ENCODE results near the gene SH3RF2.
A peak's percentile ranks its signal among the peaks of the same experiment; 100 is the strongest.

The SH3RF2 gene

GRCh38 chr5:146018514-146019375 is 82.4 kb downstream of the SH3RF2 start:
- no peak overlapping the region for H3K27ac Mint-ChIP-seq
- ATAC-seq (no peak), DNase-seq (ENCODE audit: low spot score in 2 of 2) (no peak)
- H3K4me3 Mint-ChIP-seq = no peak overlapping the region
- no peaks in the 10 kb centered on the region for H3K36me3 Mint-ChIP-seq
- H3K9me3 Mint-ChIP-seq = no peaks in the 10 kb centered on the region
- no peaks in the 10 kb centered on the region for H3K4me1 Mint-ChIP-seq

GRCh38 chr5:146020100-146020499 is 83.7 kb downstream of the SH3RF2 start:
- Mint-ChIP-seq H3K36me3 (no peaks in the 10 kb centered on the region), H3K27ac (no peak overlapping the region), H3K4me3 (no peak overlapping the region), H3K4me1 (no peaks in the 10 kb centered on the region), H3K9me3 (no peaks in the 10 kb centered on the region)
- no peak for DNase-seq (ENCODE audit: low spot score in 2 of 2)
- no peak for ATAC-seq

DNA sequence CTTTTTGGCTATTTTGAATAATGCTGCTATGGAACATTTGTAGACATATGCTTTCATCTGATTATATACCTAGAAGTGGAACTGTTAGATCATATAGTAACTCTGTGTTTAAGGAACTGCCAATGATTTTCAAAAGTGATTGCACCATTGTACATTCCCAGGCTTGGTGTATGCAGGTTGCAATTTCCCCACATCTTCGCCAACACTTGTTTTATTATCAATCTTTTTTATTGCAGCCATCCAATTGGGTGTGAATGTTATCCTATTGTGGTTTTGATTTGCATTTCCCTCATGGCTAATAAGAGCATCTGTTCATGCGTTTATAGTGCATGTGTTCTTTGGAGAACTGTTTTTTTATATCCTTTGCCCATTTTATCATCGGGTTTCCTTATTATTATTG is 87.7 kb downstream of the SH3RF2 start:
- Mint-ChIP-seq H3K4me1 (no peaks in the 10 kb centered on the region), H3K4me3 (no peak overlapping the region), H3K27ac (no peak overlapping the region), H3K9me3 (no peaks in the 10 kb centered on the region), H3K36me3 (no peaks in the 10 kb centered on the region)
- ATAC-seq (no peak), DNase-seq (ENCODE audit: low spot score in 2 of 2) (no peak)

GRCh38 chr5:146025114-146025680 is 88.8 kb downstream of the SH3RF2 start:
- DNase-seq (ENCODE audit: low spot score in 2 of 2) (no peak), ATAC-seq (no peak)
- Mint-ChIP-seq H3K27ac (no peak overlapping the region), H3K4me3 (no peak overlapping the region), H3K4me1 (no peaks in the 10 kb centered on the region), H3K36me3 (no peaks in the 10 kb centered on the region), H3K9me3 (no peaks in the 10 kb centered on the region)

DNA sequence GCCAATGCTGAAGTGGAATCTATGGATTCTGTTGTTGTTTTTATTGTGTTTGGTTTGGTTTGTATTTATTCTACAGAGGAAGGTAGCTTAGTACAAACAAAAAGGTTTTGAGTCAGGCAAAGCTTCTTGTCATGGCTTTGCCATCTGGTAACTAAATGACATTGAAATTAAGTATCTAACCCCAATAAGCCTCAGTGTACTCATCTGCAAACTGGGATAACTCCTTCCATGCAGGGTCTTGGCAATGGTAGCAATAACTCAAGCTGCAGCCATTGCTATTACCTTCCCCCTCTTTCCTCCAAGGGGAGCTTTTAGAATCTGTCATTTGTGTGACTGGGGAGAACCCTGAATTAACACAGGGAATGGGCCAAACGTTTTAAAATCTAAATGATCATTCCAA is 89.3 kb downstream of the SH3RF2 start:
- no peaks in the 10 kb centered on the region for H3K36me3 Mint-ChIP-seq
- H3K4me3 Mint-ChIP-seq = no peak overlapping the region
- DNase-seq (ENCODE audit: low spot score in 2 of 2) (no peak), ATAC-seq (no peak)
- no peak overlapping the region for H3K27ac Mint-ChIP-seq
- H3K9me3 Mint-ChIP-seq = no peaks in the 10 kb centered on the region
- no peaks in the 10 kb centered on the region for H3K4me1 Mint-ChIP-seq

GRCh38 chr5:146026307-146027010 is 90.1 kb downstream of the SH3RF2 start:
- no peak for ATAC-seq
- H3K4me1 Mint-ChIP-seq = no peaks in the 10 kb centered on the region

DNA sequence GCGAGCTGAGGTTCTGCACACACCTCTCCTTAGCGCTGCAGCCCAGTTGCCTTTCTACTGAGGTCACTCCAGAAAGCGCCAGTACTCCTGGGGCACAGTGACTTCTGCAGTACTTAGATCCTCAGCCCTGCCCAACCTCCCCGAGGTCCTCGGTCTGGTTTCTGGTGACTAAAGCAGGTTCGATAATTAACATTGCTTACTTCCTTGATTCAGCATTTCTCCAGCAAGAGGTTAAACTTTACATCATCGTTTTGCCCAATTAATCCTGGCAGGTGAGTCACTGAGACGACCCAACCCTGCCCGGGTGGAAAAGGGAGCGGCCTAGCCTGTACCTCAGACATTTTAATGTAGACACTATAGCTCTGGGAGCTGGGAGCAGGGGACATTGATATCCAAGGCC is 91.4 kb downstream of the SH3RF2 start:
- H3K4me1 Mint-ChIP-seq = no peaks in the 10 kb centered on the region
- H3K27ac Mint-ChIP-seq = no peak overlapping the region
- ATAC-seq = no peak
- no peak for DNase-seq (ENCODE audit: low spot score in 2 of 2)
- H3K9me3 Mint-ChIP-seq = no peaks in the 10 kb centered on the region
- H3K4me3 Mint-ChIP-seq = no peak overlapping the region
- H3K36me3 Mint-ChIP-seq = no peaks in the 10 kb centered on the region

More at GRCh38 chr5:146026307-146027010, 90.1 kb downstream of the SH3RF2 start:
- no peaks in the 10 kb centered on the region for H3K9me3 Mint-ChIP-seq
- H3K36me3 Mint-ChIP-seq = no peaks in the 10 kb centered on the region
- no peak overlapping the region for H3K4me3 Mint-ChIP-seq
- DNase-seq (ENCODE audit: low spot score in 2 of 2) = no peak
- no peak overlapping the region for H3K27ac Mint-ChIP-seq

- H3K4me1 Mint-ChIP-seq = no peaks in the 10 kb centered on the region
- no peaks in the 10 kb centered on the region for H3K9me3 Mint-ChIP-seq
- ATAC-seq (no peak), DNase-seq (ENCODE audit: low spot score in 2 of 2) (no peak)
- no peak overlapping the region for H3K27ac Mint-ChIP-seq
- H3K36me3 Mint-ChIP-seq = no peaks in the 10 kb centered on the region
- H3K4me3 Mint-ChIP-seq = no peak overlapping the region
Observed at GRCh38 chr5:146032911-146033310, 96.5 kb downstream of the SH3RF2 start.

DNA sequence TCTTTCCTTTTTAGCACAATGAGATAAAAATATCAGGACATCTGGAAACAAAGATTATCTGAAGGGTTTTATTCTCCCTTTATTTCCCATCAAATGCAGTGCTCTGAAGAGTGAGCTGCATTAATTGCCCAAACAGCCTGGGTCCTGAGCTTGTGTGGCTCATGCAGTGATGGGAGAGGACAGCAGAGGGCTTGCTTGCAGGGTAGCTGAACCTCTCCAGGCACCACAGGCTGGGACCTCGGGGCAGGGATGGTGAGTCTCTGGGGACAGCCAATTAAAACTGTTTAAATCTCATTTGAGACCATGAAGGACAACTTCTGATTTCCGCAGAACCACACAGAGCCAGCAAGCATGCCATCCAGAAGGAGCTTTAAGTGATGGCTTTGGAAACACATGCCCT is 97.7 kb downstream of the SH3RF2 start:
- Mint-ChIP-seq H3K4me3 (no peak overlapping the region), H3K36me3 (no peaks in the 10 kb centered on the region), H3K4me1 (no peaks in the 10 kb centered on the region), H3K9me3 (no peaks in the 10 kb centered on the region), H3K27ac (no peak overlapping the region)
- DNase-seq (ENCODE audit: low spot score in 2 of 2) (no peak), ATAC-seq (no peak)

GRCh38 chr5:146034605-146035004 is 98.2 kb downstream of the SH3RF2 start:
- Mint-ChIP-seq H3K27ac (no peak overlapping the region), H3K36me3 (no peaks in the 10 kb centered on the region), H3K4me1 (no peaks in the 10 kb centered on the region), H3K4me3 (no peak overlapping the region), H3K9me3 (no peaks in the 10 kb centered on the region)
- ATAC-seq (no peak), DNase-seq (ENCODE audit: low spot score in 2 of 2) (no peak)

DNA sequence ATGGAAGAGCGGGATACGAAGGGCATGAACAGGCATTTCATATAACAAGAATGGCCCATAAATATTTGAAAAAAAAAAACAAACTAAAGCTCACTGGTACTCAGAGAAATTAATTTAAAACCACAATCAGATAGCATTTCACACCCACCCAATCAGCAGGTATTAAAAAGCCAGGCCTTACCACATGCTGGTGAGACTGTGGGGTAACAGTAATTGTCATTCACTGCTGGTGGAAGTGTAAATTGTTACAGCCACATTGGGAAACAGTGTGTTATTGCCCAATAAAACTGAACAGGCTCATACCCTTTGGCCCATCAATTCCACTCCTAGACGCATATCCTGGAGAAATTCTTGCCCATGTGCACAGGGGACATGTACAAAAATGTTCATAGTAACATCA is 103.0 kb downstream of the SH3RF2 start:
- H3K4me1 Mint-ChIP-seq = no peaks in the 10 kb centered on the region
- no peak overlapping the region for H3K4me3 Mint-ChIP-seq
- no peak overlapping the region for H3K27ac Mint-ChIP-seq
- DNase-seq (ENCODE audit: low spot score in 2 of 2) (no peak), ATAC-seq (no peak)
- H3K36me3 Mint-ChIP-seq = no peaks in the 10 kb centered on the region
- H3K9me3 Mint-ChIP-seq = no peaks in the 10 kb centered on the region

- DNase-seq (ENCODE audit: low spot score in 2 of 2) = no peak
- H3K27ac Mint-ChIP-seq = no peak overlapping the region
- no peaks in the 10 kb centered on the region for H3K36me3 Mint-ChIP-seq
- no peak overlapping the region for H3K4me3 Mint-ChIP-seq
- no peak for ATAC-seq
- no peaks in the 10 kb centered on the region for H3K9me3 Mint-ChIP-seq
- H3K4me1 Mint-ChIP-seq = no peaks in the 10 kb centered on the region
Observed at GRCh38 chr5:146040527-146040926, 104.1 kb downstream of the SH3RF2 start.

GRCh38 chr5:146041180-146041789 is 104.9 kb downstream of the SH3RF2 start:
- Mint-ChIP-seq H3K4me3 (no peak overlapping the region), H3K27ac (no peak overlapping the region), H3K9me3 (no peaks in the 10 kb centered on the region), H3K36me3 (no peaks in the 10 kb centered on the region), H3K4me1 (no peaks in the 10 kb centered on the region)
- DNase-seq (ENCODE audit: low spot score in 2 of 2) (no peak), ATAC-seq (peak; percentile 22)

- no peaks in the 10 kb centered on the region for H3K4me1 Mint-ChIP-seq
- ATAC-seq (peak; percentile 14), DNase-seq (ENCODE audit: low spot score in 2 of 2) (no peak)
- H3K27ac Mint-ChIP-seq = no peak overlapping the region
- H3K4me3 Mint-ChIP-seq = no peak overlapping the region
- H3K36me3 Mint-ChIP-seq = no peaks in the 10 kb centered on the region
- H3K9me3 Mint-ChIP-seq = no peaks in the 10 kb centered on the region
Observed at GRCh38 chr5:146042628-146043279, 106.4 kb downstream of the SH3RF2 start.

- Mint-ChIP-seq H3K36me3 (no peaks in the 10 kb centered on the region), H3K4me3 (no peak overlapping the region), H3K27ac (no peak overlapping the region), H3K9me3 (no peaks in the 10 kb centered on the region), H3K4me1 (no peaks in the 10 kb centered on the region)
- no peak for ATAC-seq
- DNase-seq (ENCODE audit: low spot score in 2 of 2) = no peak
Observed at GRCh38 chr5:146043722-146044121, 107.3 kb downstream of the SH3RF2 start.

All from stimulated activated effector memory CD8-positive, alpha-beta T cell treated with anti-CD3 and anti-CD28 coated beads, Interleukin-12 subunit alpha, Interleukin-12 subunit beta, amount 100 ng/mL, for 72 hours (primary cell).